ENCODE results near the gene FAM3A.
"Not testable (repeated sequence)": the region's sequence is repeated elsewhere in the genome, so short reads cannot be mapped to it uniquely, and the experiment has no call there.

The FAM3A gene

DNA sequence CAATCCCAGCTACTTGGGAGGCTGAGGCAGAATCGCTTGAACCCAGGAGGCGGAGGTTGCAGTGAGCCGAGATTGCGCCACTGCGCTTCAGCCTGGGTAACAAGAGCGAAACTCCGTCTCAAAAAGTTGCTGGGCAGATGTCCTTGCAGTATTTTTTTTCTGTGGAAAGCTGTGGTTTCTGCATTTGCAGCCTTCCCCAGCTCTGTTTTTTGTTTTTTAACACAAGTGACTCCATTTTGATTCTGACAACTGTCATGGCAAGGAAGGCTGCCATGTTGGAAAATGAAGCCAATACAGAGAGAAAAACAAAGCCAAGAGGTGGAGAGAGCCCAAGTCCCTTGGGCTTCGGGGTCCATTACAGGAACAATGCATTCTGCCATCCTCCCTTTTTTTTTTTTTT lies 13.9 kb downstream of the FAM3A start:
- no peak for DNase-seq
- peaks cover 8% of the 10 kb centered on the region; the same call in 1 of the 2 replicates for H3K36me3 ChIP-seq
- H3K27me3 ChIP-seq (ENCODE audit: insufficient read depth, low read depth, severe bottlenecking): peaks cover 6% of the 10 kb centered on the region
- no peaks in the 10 kb centered on the region for H3K9me3 ChIP-seq (ENCODE audit: severe bottlenecking)
- H3K27ac ChIP-seq: no peak overlapping the region
- no peak overlapping the region for H3K4me3 ChIP-seq (ENCODE audit: low read depth, low read length)
- TF ChIP-seq, protein P1, sequence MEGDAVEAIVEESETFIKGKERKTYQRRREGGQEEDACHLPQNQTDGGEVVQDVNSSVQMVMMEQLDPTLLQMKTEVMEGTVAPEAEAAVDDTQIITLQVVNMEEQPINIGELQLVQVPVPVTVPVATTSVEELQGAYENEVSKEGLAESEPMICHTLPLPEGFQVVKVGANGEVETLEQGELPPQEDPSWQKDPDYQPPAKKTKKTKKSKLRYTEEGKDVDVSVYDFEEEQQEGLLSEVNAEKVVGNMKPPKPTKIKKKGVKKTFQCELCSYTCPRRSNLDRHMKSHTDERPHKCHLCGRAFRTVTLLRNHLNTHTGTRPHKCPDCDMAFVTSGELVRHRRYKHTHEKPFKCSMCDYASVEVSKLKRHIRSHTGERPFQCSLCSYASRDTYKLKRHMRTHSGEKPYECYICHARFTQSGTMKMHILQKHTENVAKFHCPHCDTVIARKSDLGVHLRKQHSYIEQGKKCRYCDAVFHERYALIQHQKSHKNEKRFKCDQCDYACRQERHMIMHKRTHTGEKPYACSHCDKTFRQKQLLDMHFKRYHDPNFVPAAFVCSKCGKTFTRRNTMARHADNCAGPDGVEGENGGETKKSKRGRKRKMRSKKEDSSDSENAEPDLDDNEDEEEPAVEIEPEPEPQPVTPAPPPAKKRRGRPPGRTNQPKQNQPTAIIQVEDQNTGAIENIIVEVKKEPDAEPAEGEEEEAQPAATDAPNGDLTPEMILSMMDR (IDR thresholded peaks at IDR 0.05; ENCODE audit: low read depth, low read length): no peak

- H3K27ac ChIP-seq; DNase-seq; H3K4me3 ChIP-seq (ENCODE audit: low read depth, low read length); H3K36me3 ChIP-seq; H3K27me3 ChIP-seq (ENCODE audit: insufficient read depth, low read depth, severe bottlenecking); H3K9me3 ChIP-seq (ENCODE audit: severe bottlenecking): not testable (repeated sequence)
Observed at GRCh38 chrX:154501423-154501822, 14.6 kb downstream of the FAM3A start.

DNA sequence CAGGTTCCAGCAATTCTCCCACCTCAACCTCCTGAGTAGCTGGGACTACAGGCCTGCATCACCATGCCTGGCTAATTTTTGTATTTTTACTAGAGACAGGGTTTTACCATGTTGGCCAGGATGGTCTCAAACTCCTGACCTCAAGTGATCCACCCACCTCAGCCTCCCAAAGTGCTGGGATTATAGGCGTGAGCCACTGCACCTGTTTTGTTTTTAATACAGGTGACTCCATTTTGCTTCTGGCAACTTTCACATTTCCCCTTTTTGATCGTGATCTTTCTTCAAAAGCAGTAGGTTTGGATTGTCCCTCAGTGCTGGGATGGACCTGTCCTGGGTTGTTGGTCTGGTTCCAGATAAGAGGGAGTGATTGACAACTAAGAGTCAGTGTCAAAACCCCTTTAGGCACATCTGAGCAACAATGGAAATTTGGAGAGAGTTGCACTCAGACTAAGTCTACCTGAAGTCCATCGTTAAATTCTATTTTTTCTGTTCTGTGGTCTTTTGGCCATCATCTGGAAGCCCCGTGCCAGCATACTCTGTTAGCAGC lies 19.4 kb downstream of the FAM3A start:
- H3K4me3 ChIP-seq (ENCODE audit: low read depth, low read length); H3K9me3 ChIP-seq (ENCODE audit: severe bottlenecking); DNase-seq; H3K36me3 ChIP-seq; H3K27ac ChIP-seq; H3K27me3 ChIP-seq (ENCODE audit: insufficient read depth, low read depth, severe bottlenecking): not testable (repeated sequence)

- Histone ChIP-seq H3K27me3 (ENCODE audit: insufficient read depth, low read depth, severe bottlenecking) (peaks cover 5% of the 10 kb centered on the region), H3K9me3 (ENCODE audit: severe bottlenecking) (peaks cover 5% of the 10 kb centered on the region), H3K36me3 (no peaks in the 10 kb centered on the region), H3K4me3 (ENCODE audit: low read depth, low read length) (no peak overlapping the region), H3K27ac (no peak overlapping the region)
- no peak for DNase-seq
- TF ChIP-seq, protein P1 (IDR thresholded peaks at IDR 0.05; ENCODE audit: low read depth, low read length): no peak
Observed at GRCh38 chrX:154495472-154495922, 20.5 kb downstream of the FAM3A start.

DNA sequence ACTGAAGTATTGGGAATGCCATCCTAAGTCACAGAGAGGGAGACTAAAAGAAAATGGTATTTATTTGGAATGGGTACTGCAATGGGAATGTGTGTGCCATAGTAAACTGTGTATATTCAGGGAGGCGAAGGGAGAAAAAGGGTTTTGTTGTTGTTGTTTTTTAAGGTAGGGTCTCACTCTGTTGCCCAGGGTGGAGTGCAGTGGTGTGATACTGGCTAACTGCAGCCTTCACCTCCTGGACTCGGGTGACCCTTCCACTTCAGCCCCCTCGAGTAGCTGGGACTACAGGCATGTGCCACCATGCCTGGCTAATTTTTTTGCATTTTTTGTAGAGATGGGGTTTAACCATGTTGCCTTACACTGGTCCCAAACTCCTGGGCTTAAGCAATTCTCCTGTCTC lies 21.3 kb downstream of the FAM3A start:
- TF ChIP-seq, protein P1 (IDR thresholded peaks at IDR 0.05; ENCODE audit: low read depth, low read length): no peak

GRCh38 chrX:154490414-154491083 lies 25.5 kb downstream of the FAM3A start, which contains the start of gene SLC10A3:
Gene SLC10A3 (minus strand): TSS chrX:154490629. CDS start chrX:154488940, 1,689 bp downstream.
- TF ChIP-seq, protein P1 (IDR thresholded peaks at IDR 0.05; ENCODE audit: low read depth, low read length): 0 out of 2 replicates have a peak, but pooled peaks have one; percentile 30
- H3K27ac ChIP-seq: peak within 1 kb of the TSS; percentile 90

More for the DNA sequence above, 21.3 kb downstream of the FAM3A start:
- H3K27me3 ChIP-seq (ENCODE audit: insufficient read depth, low read depth, severe bottlenecking): peaks cover 4% of the 10 kb centered on the region
- no peak overlapping the region for H3K4me3 ChIP-seq (ENCODE audit: low read depth, low read length)
- H3K27ac ChIP-seq: no peak overlapping the region
- no peaks in the 10 kb centered on the region for H3K36me3 ChIP-seq
- peaks cover 5% of the 10 kb centered on the region for H3K9me3 ChIP-seq (ENCODE audit: severe bottlenecking)
- no peak for DNase-seq

More at GRCh38 chrX:154490414-154491083, 25.5 kb downstream of the FAM3A start, which contains the start of gene SLC10A3:
- H3K9me3 ChIP-seq (ENCODE audit: severe bottlenecking): peaks cover 5% of the 10 kb centered on the region
- peaks cover 8% of the 10 kb centered on the region for H3K36me3 ChIP-seq
- peaks cover 7% of the 10 kb centered on the region for H3K27me3 ChIP-seq (ENCODE audit: insufficient read depth, low read depth, severe bottlenecking)
- peak within 1 kb of the TSS; percentile 77 for H3K4me3 ChIP-seq (ENCODE audit: low read depth, low read length)
- DNase-seq: peak; percentile 98
